K562 (cell line): Measurements from ENCODE around the gene LRRC1.

Source experiments
- FOXA1 ChIP-seq: fragments of 450-650 bp; IDR thresholded peaks from 2 replicates; pipeline ENCODE4 v1.6.1; 2016; ENCODE audit warnings: mild to moderate bottlenecking, borderline replicate concordance
- TF ChIP-seq, protein P1 (sequence below), 2 experiments: fragments of 450-650 bp in 1 of 2; sonication (generic) in 1 of 2; formaldehyde crosslinking in 1 of 2; IDR thresholded peaks; 2 replicates each; pipeline versions ENCODE4 v1.7.1 to v1.9.0; 2016 to 2022; ENCODE audit warnings: inconsistent platforms in 1 of 2, mild to moderate bottlenecking in 1 of 2, missing genetic modification reagents in 1 of 2

DNA sequence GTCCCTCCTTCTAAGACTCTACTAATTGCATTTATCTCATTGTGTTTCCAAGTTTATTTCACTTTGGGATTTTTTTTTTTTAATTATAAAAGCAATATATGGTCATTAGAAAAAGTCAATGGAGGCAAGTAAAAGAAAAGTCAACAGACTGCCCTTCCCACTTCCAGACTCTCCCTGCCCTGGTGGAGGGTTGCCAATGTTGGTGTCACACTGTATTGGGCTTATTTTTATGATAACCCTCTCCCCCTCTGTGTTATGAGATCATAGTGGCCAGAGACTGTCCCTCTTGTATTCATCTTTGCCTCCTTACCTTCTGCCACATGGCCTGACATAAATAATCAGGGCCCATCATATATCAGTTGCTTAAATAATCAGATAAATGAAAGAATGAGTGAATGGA lies 63.4 kb downstream of the LRRC1 start:
- no peak for TF ChIP-seq FOXA1
- TF ChIP-seq, protein P1, sequence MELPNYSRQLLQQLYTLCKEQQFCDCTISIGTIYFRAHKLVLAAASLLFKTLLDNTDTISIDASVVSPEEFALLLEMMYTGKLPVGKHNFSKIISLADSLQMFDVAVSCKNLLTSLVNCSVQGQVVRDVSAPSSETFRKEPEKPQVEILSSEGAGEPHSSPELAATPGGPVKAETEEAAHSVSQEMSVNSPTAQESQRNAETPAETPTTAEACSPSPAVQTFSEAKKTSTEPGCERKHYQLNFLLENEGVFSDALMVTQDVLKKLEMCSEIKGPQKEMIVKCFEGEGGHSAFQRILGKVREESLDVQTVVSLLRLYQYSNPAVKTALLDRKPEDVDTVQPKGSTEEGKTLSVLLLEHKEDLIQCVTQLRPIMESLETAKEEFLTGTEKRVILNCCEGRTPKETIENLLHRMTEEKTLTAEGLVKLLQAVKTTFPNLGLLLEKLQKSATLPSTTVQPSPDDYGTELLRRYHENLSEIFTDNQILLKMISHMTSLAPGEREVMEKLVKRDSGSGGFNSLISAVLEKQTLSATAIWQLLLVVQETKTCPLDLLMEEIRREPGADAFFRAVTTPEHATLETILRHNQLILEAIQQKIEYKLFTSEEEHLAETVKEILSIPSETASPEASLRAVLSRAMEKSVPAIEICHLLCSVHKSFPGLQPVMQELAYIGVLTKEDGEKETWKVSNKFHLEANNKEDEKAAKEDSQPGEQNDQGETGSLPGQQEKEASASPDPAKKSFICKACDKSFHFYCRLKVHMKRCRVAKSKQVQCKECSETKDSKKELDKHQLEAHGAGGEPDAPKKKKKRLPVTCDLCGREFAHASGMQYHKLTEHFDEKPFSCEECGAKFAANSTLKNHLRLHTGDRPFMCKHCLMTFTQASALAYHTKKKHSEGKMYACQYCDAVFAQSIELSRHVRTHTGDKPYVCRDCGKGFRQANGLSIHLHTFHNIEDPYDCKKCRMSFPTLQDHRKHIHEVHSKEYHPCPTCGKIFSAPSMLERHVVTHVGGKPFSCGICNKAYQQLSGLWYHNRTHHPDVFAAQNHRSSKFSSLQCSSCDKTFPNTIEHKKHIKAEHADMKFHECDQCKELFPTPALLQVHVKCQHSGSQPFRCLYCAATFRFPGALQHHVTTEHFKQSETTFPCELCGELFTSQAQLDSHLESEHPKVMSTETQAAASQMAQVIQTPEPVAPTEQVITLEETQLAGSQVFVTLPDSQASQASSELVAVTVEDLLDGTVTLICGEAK (IDR thresholded peaks at IDR 0.05): no peak
- TF ChIP-seq, protein P1 (CRISPR knock-in tag; IDR thresholded peaks at IDR 0.05): no peak
